ENCODE data around the gene PTPRT. TPM values are rescaled to one million over a fixed set of nuclear protein-coding genes. Genes with fewer than 3 reads are reported as not detected.

Gene PTPRT
- total RNA-seq, 1 experiment from 2014 or later = not detected

- BruUV-seq (replicated peaks) = no TSS peak
- Histone ChIP-seq H3K9me3 (ENCODE audit: low read length) (peaks cover 47% of the 10 kb centered on the region; the same call in 1 of the 2 replicates), H3K79me2 (ENCODE audit: low read length) (no peaks in the 10 kb centered on the region), H3K9me2 (replicated peaks; ENCODE audit: low read length) (no peaks in the 10 kb centered on the region), H3K4me2 (ENCODE audit: low read length) (no peak overlapping the region), H3K36me3 (ENCODE audit: low read depth, low read length) (no peaks in the 10 kb centered on the region), H3K27ac (ENCODE audit: low read length) (no peak overlapping the region), H4K20me1 (ENCODE audit: low read length) (no peaks in the 10 kb centered on the region), H3F3A (ENCODE audit: low read length, unreplicated experiment) (no peaks in the 10 kb centered on the region), H2AFZ (ENCODE audit: low read length) (no peak overlapping the region), H3K4me3 (ENCODE audit: low read length) (no peak overlapping the region), H3K4me1 (ENCODE audit: insufficient read depth, low read length) (no peaks in the 10 kb centered on the region), H3K27me3 (ENCODE audit: low read length) (no peaks in the 10 kb centered on the region), H3K9ac (ENCODE audit: low read length) (no peak overlapping the region)
- ChIA-PET CTCF (no interaction called here), POLR2A (ENCODE audit: unreplicated experiment) (no interaction called here)
- ATAC-seq (no peak), DNase-seq (no peak)
- TF ChIP-seq EZH2 (IDR thresholded peaks at IDR 0.05; ENCODE audit: low read length, unreplicated experiment) = no peak
- no peak for TF ChIP-seq CTCF (conservative IDR thresholded peaks at IDR 0.05; ENCODE audit: low read depth, low read length)
- no peak for TF ChIP-seq EZH2phosphoT487 (IDR thresholded peaks at IDR 0.05; ENCODE audit: borderline replicate concordance, low read length)
- intact Hi-C loops (cut with micrococcal nuclease) = no loop called here
Observed at GRCh38 chr20:42641886-42642285, 547.8 kb downstream of the PTPRT start.

GRCh38 chr20:42639140-42639539 lies 550.6 kb downstream of the PTPRT start:
- no peak overlapping the region for H2AFZ ChIP-seq (ENCODE audit: low read length)
- H3K27ac ChIP-seq (ENCODE audit: low read length) = no peak overlapping the region
- no peak for ATAC-seq
- H4K20me1 ChIP-seq (ENCODE audit: low read length) = no peaks in the 10 kb centered on the region
- H3K79me2 ChIP-seq (ENCODE audit: low read length) = no peaks in the 10 kb centered on the region
- ChIA-PET CTCF (no interaction called here), POLR2A (ENCODE audit: unreplicated experiment) (no interaction called here)
- peaks cover 44% of the 10 kb centered on the region for H3K9me3 ChIP-seq (ENCODE audit: low read length)
- H3K9ac ChIP-seq (ENCODE audit: low read length) = no peak overlapping the region
- no peak overlapping the region for H3K4me2 ChIP-seq (ENCODE audit: low read length)
- TF ChIP-seq CTCF (conservative IDR thresholded peaks at IDR 0.05; ENCODE audit: low read depth, low read length) (no peak), EZH2 (IDR thresholded peaks at IDR 0.05; ENCODE audit: low read length, unreplicated experiment) (no peak), EZH2phosphoT487 (IDR thresholded peaks at IDR 0.05; ENCODE audit: borderline replicate concordance, low read length) (no peak)
- BruUV-seq (replicated peaks) = no TSS peak
- no peak overlapping the region for H3K4me3 ChIP-seq (ENCODE audit: low read length)
- no peaks in the 10 kb centered on the region for H3K4me1 ChIP-seq (ENCODE audit: insufficient read depth, low read length)
- H3K9me2 ChIP-seq (replicated peaks; ENCODE audit: low read length) = no peaks in the 10 kb centered on the region
- no peak for DNase-seq
- H3K27me3 ChIP-seq (ENCODE audit: low read length) = no peaks in the 10 kb centered on the region
- intact Hi-C loops (cut with micrococcal nuclease) = no loop called here
- H3F3A ChIP-seq (ENCODE audit: low read length, unreplicated experiment) = no peaks in the 10 kb centered on the region
- no peaks in the 10 kb centered on the region for H3K36me3 ChIP-seq (ENCODE audit: low read depth, low read length)

- BruUV-seq (replicated peaks) = no TSS peak
- no peaks in the 10 kb centered on the region for H3K79me2 ChIP-seq (ENCODE audit: low read length)
- no peak overlapping the region for H2AFZ ChIP-seq (ENCODE audit: low read length)
- CTCF ChIA-PET = no interaction called here
- no peaks in the 10 kb centered on the region for H3K36me3 ChIP-seq (ENCODE audit: low read depth, low read length)
- H3K9me2 ChIP-seq (replicated peaks; ENCODE audit: low read length) = no peaks in the 10 kb centered on the region
- no peak for TF ChIP-seq CTCF (conservative IDR thresholded peaks at IDR 0.05; ENCODE audit: low read depth, low read length)
- H3F3A ChIP-seq (ENCODE audit: low read length, unreplicated experiment) = no peaks in the 10 kb centered on the region
- no peak overlapping the region for H3K4me3 ChIP-seq (ENCODE audit: low read length)
- no peaks in the 10 kb centered on the region for H4K20me1 ChIP-seq (ENCODE audit: low read length)
- no peaks in the 10 kb centered on the region for H3K4me1 ChIP-seq (ENCODE audit: insufficient read depth, low read length)
- H3K4me2 ChIP-seq (ENCODE audit: low read length) = no peak overlapping the region
- no peak for DNase-seq
- no peak overlapping the region for H3K9ac ChIP-seq (ENCODE audit: low read length)
- H3K27me3 ChIP-seq (ENCODE audit: low read length) = no peaks in the 10 kb centered on the region
- intact Hi-C loops (cut with micrococcal nuclease) = no loop called here
- no peak overlapping the region for H3K27ac ChIP-seq (ENCODE audit: low read length)
- no peak for ATAC-seq
- peaks cover 32% of the 10 kb centered on the region for H3K9me3 ChIP-seq (ENCODE audit: low read length)
- POLR2A ChIA-PET (ENCODE audit: unreplicated experiment) = no interaction called here
Observed at GRCh38 chr20:42635699-42636411, 553.9 kb downstream of the PTPRT start.

Data from PC-3 (cell line).